HG02798 (cell line): Measurements from ENCODE around the gene NBPF12.
"Not testable (repeated sequence)": the region's sequence is repeated elsewhere in the genome, so short reads cannot be mapped to it uniquely, and the experiment has no call there.

ENCODE experiments used
- ATAC-seq: cut with Tn5 transposase; IDR thresholded peaks from one replicate; pipeline ENCODE4 v1.9.1; 2021; ENCODE audit warnings: mild to moderate bottlenecking; ENCODE audit not compliant: unreplicated experiment, poor library complexity

NBPF12 gene

DNA sequence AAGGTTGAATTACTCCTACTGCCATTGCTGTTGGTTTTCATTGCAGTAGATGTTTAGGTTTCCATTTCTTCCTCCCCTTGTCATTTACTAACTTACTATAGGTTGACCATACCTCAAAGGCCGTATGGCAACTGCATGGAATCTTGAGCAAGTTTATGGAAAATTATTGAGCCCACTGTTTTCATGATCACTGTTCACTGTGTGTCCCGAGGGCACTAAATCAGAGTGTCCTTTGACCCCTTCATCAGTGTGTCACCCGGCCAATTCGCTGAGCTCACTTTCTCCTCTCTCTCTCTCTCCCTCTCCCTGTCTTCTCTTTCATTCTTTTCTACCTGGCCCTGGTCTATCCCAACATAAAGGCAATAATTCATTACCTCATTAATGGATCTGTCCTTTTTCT lies 47.7 kb downstream of the NBPF12 start:
- ATAC-seq = not testable (repeated sequence)

DNA sequence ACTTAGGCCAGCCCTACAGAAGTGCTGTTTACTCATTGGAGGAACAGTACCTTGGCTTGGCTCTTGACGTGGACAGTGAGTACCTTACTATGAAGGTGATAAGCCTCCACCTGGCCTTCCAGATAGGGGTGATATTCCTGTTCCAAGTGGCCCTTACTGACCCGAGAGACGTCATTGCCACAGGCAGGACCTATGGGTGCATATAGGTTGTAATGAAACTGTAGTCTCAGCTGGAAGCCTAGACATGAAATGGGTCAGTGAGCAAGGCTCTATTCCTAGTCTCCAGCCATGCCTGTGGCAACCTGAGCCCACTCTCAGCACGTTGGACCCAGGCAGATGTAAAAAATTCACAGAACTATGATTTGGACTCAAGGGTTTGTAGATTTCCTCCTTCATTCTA lies 48.3 kb downstream of the NBPF12 start:
- not testable (repeated sequence) for ATAC-seq

- not testable (repeated sequence) for ATAC-seq
Observed at GRCh38 chr1:146987502-146987901, 49.4 kb downstream of the NBPF12 start.

GRCh38 chr1:146989455-146989854 lies 51.3 kb downstream of the NBPF12 start:
- not testable (repeated sequence) for ATAC-seq

GRCh38 chr1:147008495-147008894 lies 70.4 kb downstream of the NBPF12 start:
- ATAC-seq = not testable (repeated sequence)

DNA sequence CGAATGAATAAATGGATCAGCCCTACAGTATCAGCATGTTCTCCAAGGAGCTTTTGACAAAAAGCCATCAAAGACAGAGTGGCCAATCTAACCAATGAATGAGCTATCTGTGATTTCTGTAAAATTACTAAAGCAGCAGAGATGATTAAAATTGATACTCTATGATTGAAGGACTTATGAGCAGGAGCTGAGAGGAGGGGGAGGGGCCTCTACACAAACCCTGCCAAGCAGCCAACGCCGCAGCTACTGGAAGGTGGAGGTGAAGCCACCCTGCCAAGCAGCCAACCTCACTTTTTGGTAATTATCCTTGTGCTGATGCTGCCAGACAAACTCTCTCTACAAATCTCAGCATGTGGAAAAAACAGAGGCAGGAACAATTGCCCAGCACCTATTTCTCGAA lies 88.9 kb downstream of the NBPF12 start:
- ATAC-seq = not testable (repeated sequence)

DNA sequence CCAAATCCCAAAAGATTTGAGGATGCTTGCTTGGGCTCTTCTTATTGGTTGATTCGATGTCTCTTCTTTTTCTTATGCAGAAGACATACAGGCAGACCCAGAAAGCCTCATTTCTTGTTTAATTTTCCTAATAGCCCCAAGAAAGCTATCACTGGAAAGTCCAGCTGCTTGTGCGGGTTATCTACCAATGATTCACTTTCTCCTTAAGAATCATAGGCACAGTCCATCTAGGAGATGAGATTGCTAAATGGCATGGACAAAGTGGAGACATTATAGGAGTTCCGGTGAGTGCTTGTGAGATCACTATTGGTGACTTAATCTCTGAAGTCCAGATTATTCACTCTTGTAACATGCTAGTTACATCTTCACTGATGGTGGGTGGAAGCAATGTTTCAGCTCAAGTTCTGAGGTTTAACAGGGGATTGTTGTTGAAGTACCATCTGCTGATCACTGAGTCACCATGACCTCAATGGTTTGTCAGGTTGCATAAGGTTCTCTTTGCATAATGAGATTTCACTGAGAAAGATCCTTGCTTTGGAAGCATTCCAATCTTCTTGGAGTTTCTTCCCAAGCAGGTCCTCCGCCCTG lies 92.0 kb downstream of the NBPF12 start:
- not testable (repeated sequence) for ATAC-seq

- no peak for ATAC-seq
Observed at GRCh38 chr1:147039916-147040315, 101.8 kb downstream of the NBPF12 start.

DNA sequence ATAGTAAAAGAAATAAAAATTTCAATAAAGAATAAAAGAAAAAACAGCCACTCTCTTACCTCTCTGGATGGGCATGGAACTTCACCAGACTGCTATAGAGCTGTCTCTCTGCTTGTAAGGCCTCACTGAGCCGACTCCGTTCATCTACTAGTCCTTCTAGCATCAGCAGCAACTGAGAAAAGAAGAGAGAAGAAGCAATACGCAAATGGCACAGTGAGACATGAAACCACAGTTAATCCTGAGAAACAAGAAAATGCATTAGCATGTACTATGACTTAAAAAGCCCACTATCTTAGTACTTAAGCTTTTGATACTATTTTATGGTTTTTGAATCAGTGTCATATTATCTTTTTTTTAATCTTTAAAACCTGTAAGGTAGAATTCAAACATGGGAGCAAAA lies 104.8 kb downstream of the NBPF12 start:
- not testable (repeated sequence) for ATAC-seq

GRCh38 chr1:147044511-147044910 lies 106.4 kb downstream of the NBPF12 start:
- ATAC-seq = not testable (repeated sequence)
